Loucy (cell line): ENCODE measurements around the gene MANSC4.

Experiments used
- EZH2phosphoT487 ChIP-seq: fragments of 200-600 bp; IDR thresholded peaks from 2 replicates; pipeline ENCODE4 v1.6.1; 2018; ENCODE audit warnings: antibody characterized with exemption, mild to moderate bottlenecking, moderate library complexity, borderline replicate concordance
- TF ChIP-seq, protein P1 (sequence below): fragments of 200-600 bp; sonication (generic); conservative IDR thresholded peaks from 2 replicates; pipeline ENCODE4 v1.5.1; 2014; ENCODE audit warnings: mild to moderate bottlenecking, antibody characterized with exemption, low read length

DNA sequence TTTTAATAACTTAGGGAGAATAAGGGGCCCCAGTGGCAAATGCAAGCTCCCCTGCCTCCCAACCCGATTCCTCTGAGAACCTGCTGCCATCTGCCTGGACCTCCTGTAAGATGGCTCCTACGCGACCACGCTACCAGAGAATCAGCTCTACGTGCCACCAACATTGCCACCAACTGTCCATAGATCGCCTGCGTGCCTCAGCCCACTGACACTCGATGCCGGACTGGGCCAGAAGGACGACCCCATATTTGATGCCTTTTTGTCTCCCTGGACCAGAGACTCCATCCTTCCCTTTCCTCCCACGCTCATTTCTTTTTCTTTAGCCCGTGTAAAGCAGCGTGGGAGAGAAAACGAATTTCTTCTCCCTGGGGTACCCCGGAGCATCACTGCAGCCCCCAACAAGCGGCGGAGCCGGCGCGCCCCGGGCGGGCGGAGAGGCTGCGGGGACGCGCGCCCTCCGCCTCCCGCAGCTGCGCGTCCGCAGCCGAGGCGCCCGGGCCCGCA is 568 bp downstream of the MANSC4 start:
- TF ChIP-seq, protein P1, sequence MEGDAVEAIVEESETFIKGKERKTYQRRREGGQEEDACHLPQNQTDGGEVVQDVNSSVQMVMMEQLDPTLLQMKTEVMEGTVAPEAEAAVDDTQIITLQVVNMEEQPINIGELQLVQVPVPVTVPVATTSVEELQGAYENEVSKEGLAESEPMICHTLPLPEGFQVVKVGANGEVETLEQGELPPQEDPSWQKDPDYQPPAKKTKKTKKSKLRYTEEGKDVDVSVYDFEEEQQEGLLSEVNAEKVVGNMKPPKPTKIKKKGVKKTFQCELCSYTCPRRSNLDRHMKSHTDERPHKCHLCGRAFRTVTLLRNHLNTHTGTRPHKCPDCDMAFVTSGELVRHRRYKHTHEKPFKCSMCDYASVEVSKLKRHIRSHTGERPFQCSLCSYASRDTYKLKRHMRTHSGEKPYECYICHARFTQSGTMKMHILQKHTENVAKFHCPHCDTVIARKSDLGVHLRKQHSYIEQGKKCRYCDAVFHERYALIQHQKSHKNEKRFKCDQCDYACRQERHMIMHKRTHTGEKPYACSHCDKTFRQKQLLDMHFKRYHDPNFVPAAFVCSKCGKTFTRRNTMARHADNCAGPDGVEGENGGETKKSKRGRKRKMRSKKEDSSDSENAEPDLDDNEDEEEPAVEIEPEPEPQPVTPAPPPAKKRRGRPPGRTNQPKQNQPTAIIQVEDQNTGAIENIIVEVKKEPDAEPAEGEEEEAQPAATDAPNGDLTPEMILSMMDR: no peak
- TF ChIP-seq EZH2phosphoT487: no peak
